WTC11 (cell line): Measurements from ENCODE around the gene FRMD4B. TPM values are rescaled to one million over a fixed set of nuclear protein-coding genes. Genes with fewer than 3 reads are reported as not detected.

Source experiments
- ATAC-seq: fragments of 200-7000 bp; cut with Tn5 transposase; 2 replicates; pipeline ENCODE4 v1.10.0; 2021; ENCODE audit warnings: mild to moderate bottlenecking, moderate library complexity
- CTCF ChIA-PET: fragments of 300-600 bp; sonication (Branson Sonifier 250); formaldehyde crosslinking; loops from one replicate; lab custom pipeline; 2021; ENCODE audit warnings: antibody characterized with exemption; lab: Charles Lee
- POLR2A ChIA-PET: fragments of 350-600 bp; sonication (Branson Sonifier 250); formaldehyde crosslinking; loops from one replicate; lab custom pipeline; 2021; ENCODE audit warnings: antibody characterized with exemption; lab: Charles Lee
- DNase-seq: peaks from one replicate; pipeline ENCODE4 v3.0.0; 2021; ENCODE audit warnings: low spot score
- H3K27ac Mint-ChIP-seq: 2 replicates; pipeline ENCODE4 v1.8.0; 2021; ENCODE audit warnings: mixed read lengths
- H3K27me3 Mint-ChIP-seq: 2 replicates; pipeline ENCODE4 v1.8.0; 2021; ENCODE audit warnings: low read depth, mild to moderate bottlenecking, moderate library complexity, mixed read lengths
- H3K36me3 Mint-ChIP-seq: 2 replicates; pipeline ENCODE4 v1.8.0; 2021; ENCODE audit warnings: mixed read lengths
- H3K4me1 Mint-ChIP-seq: 2 replicates; pipeline ENCODE4 v1.8.0; 2022; ENCODE audit warnings: mixed read lengths
- H3K4me3 Mint-ChIP-seq: 2 replicates; pipeline ENCODE4 v1.8.0; 2021; ENCODE audit warnings: mild to moderate bottlenecking, moderate library complexity, mixed read lengths
- H3K9me3 Mint-ChIP-seq: 2 replicates; pipeline ENCODE4 v1.8.0; 2021; ENCODE audit warnings: mixed read lengths
- EMX1 ChIP-seq: fragments of 250-450 bp; sonication (Bioruptor Pico); IDR thresholded peaks from 2 replicates; pipeline ENCODE4 v1.8.0; 2021; ENCODE audit warnings: mild to moderate bottlenecking
- FOXJ3 ChIP-seq: sonication (generic); formaldehyde crosslinking; IDR thresholded peaks from 2 replicates; pipeline ENCODE4 v1.9.0; 2021; ENCODE audit warnings: missing genetic modification reagents, mild to moderate bottlenecking, borderline replicate concordance
- GRHL2 ChIP-seq: fragments of 250-450 bp; sonication (Bioruptor Pico); IDR thresholded peaks from 2 replicates; pipeline ENCODE4 v1.8.0; 2022; ENCODE audit warnings: mild to moderate bottlenecking, moderate library complexity; ENCODE audit not compliant: insufficient replicate concordance, severe bottlenecking
- GTF2I ChIP-seq: fragments of 250-450 bp; sonication (Bioruptor Pico); conservative IDR thresholded peaks from 2 replicates; pipeline ENCODE4 v1.4.0; 2021; ENCODE audit warnings: mild to moderate bottlenecking
- KAT7 ChIP-seq: sonication (generic); formaldehyde crosslinking; IDR thresholded peaks from 2 replicates; pipeline ENCODE4 v1.8.1; 2023; ENCODE audit warnings: missing genetic modification reagents, mild to moderate bottlenecking, borderline replicate concordance
- NFATC4 ChIP-seq: fragments of 250-450 bp; sonication (Bioruptor Pico); IDR thresholded peaks from 2 replicates; pipeline ENCODE4 v1.9.0; 2021; ENCODE audit warnings: mild to moderate bottlenecking
- NFYB ChIP-seq: sonication (generic); formaldehyde crosslinking; conservative IDR thresholded peaks from 2 replicates; pipeline ENCODE4 v1.8.0; 2022; ENCODE audit warnings: low read depth, missing genetic modification reagents
- PRRX2 ChIP-seq: fragments of 250-450 bp; sonication (Bioruptor Pico); IDR thresholded peaks from 2 replicates; pipeline ENCODE4 v1.8.0; 2021; ENCODE audit warnings: mild to moderate bottlenecking
- SP1 ChIP-seq: sonication (generic); formaldehyde crosslinking; conservative IDR thresholded peaks from 2 replicates; pipeline ENCODE4 v1.8.1; 2022; ENCODE audit warnings: missing genetic modification reagents
- TEAD4 ChIP-seq: sonication (generic); formaldehyde crosslinking; IDR thresholded peaks from 2 replicates; pipeline ENCODE4 v1.8.0; 2022; ENCODE audit warnings: mild to moderate bottlenecking, missing genetic modification reagents
- TP53 ChIP-seq: sonication (generic); formaldehyde crosslinking; IDR thresholded peaks from 2 replicates; pipeline ENCODE4 v1.8.1; 2023; ENCODE audit warnings: mild to moderate bottlenecking, missing genetic modification reagents
- ZBTB43 ChIP-seq: sonication (generic); formaldehyde crosslinking; IDR thresholded peaks from 2 replicates; pipeline ENCODE4 v1.8.1; 2023; ENCODE audit warnings: mild to moderate bottlenecking, missing genetic modification reagents
- ZNF121 ChIP-seq: sonication (generic); formaldehyde crosslinking; IDR thresholded peaks from 2 replicates; pipeline ENCODE4 v1.8.0; 2023; ENCODE audit warnings: missing genetic modification reagents
- total RNA-seq: library from RNA; stranded (reverse); gene quantifications from 3 replicates; pipeline ENCODE4 v1.2.3, GENCODE V29; 2021
- TF ChIP-seq, protein P1 (sequence below): fragments of 250-450 bp; sonication (Bioruptor Pico); IDR thresholded peaks from 2 replicates; pipeline ENCODE4 v1.9.0; 2021; ENCODE audit warnings: mild to moderate bottlenecking, borderline replicate concordance
- TF ChIP-seq, protein P2 (sequence below): fragments of 200-600 bp; IDR thresholded peaks from 2 replicates; pipeline ENCODE4 v1.8.0; 2022; ENCODE audit warnings: antibody characterized with exemption

The FRMD4B gene
- total RNA-seq, 1 experiment from 2014 or later = 6.7 TPM

DNA sequence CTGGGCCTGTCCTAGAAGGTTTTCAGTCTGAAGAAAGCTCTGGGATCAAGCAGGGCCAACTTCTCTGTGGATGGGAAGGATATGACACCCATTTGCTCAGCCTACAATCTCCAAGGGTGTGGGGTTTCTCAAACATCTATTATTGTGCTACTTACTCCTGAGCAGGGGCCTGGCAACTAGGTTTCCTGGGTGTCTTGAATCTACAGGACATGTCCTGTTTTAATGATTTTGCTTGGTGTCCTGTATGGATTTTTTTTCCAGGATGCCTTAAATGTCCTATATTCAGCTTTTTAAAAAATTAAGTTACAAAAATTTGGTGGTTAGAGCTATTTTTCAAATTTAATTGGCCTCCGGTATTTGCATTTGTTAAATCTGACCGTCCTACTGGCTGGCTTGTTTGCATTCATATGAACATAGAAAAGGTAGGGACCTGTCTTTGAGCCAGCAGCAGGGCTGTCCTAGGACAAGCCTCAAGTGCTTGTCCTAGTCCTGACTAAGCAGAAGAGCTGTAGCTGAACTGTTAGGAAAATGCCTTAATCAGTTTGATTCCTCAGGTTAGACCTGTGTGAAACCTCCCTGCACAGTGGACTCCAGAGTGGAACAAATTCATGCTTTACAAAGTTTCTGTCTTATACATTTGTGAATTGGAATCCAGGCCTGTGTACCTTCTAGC, 223.4 kb downstream of the FRMD4B start (continued):
- TF ChIP-seq TP53 (CRISPR knock-in tag) = no peak
- no peak for TF ChIP-seq TEAD4
- TF ChIP-seq GRHL2 (CRISPR knock-in tag) = no peak
- no peak for TF ChIP-seq ZNF121 (CRISPR knock-in tag)
- TF ChIP-seq, protein P1, sequence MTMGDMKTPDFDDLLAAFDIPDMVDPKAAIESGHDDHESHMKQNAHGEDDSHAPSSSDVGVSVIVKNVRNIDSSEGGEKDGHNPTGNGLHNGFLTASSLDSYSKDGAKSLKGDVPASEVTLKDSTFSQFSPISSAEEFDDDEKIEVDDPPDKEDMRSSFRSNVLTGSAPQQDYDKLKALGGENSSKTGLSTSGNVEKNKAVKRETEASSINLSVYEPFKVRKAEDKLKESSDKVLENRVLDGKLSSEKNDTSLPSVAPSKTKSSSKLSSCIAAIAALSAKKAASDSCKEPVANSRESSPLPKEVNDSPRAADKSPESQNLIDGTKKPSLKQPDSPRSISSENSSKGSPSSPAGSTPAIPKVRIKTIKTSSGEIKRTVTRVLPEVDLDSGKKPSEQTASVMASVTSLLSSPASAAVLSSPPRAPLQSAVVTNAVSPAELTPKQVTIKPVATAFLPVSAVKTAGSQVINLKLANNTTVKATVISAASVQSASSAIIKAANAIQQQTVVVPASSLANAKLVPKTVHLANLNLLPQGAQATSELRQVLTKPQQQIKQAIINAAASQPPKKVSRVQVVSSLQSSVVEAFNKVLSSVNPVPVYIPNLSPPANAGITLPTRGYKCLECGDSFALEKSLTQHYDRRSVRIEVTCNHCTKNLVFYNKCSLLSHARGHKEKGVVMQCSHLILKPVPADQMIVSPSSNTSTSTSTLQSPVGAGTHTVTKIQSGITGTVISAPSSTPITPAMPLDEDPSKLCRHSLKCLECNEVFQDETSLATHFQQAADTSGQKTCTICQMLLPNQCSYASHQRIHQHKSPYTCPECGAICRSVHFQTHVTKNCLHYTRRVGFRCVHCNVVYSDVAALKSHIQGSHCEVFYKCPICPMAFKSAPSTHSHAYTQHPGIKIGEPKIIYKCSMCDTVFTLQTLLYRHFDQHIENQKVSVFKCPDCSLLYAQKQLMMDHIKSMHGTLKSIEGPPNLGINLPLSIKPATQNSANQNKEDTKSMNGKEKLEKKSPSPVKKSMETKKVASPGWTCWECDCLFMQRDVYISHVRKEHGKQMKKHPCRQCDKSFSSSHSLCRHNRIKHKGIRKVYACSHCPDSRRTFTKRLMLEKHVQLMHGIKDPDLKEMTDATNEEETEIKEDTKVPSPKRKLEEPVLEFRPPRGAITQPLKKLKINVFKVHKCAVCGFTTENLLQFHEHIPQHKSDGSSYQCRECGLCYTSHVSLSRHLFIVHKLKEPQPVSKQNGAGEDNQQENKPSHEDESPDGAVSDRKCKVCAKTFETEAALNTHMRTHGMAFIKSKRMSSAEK (CRISPR knock-in tag) = no peak
- TF ChIP-seq ZBTB43 (CRISPR knock-in tag) = no peak

DNA sequence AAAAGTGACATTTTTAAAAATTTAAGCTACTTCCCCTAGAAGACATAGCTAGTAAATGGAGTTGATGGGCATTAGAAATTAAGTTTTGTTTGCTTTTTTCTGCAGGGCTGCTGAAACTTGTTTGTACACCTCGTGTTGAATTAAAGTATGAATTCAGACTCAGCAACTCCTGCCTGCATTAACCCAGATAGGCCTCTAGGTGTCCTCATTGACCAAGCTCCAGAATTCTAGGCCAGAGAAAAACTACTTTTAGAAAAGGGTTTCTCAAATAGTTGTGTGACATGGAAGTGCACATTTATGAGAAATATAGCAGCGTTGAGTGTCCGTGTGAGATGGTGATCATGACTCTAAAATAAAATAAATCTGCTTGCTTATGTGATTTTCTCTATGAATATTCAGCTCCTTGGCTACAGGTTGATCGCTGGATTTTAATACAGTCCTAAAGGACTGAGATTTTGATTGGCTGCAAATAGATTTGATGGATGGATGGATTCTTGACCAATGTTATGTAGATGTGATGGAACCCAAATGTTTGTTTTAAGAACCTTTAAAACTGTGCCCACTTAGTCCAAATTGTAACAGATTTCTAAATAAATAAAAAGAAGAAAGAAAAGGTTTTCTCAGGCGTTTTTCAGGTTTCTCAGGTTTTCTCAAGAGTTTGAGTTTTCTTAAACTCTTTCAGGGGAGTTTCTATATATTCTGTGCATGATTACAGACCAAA, 224.1 kb downstream of the FRMD4B start:
- H3K36me3 Mint-ChIP-seq = no peaks in the 10 kb centered on the region
- no peaks in the 10 kb centered on the region for H3K9me3 Mint-ChIP-seq
- H3K27ac Mint-ChIP-seq = no peak overlapping the region
- H3K4me1 Mint-ChIP-seq = peaks cover 16% of the 10 kb centered on the region
- ChIA-PET CTCF (interaction anchor here (0.5 to 8.2 kb wide), 29 partner anchors 9 to 673 kb away, joined by 3 to 120 read pairs (median 4); no protein-coding TSS in a partner anchor), POLR2A (no interaction called here)
- DNase-seq = no peak
- TF ChIP-seq NFATC4 (CRISPR knock-in tag) (no peak), GTF2I (CRISPR knock-in tag) (no peak)
- TF ChIP-seq, protein P2, sequence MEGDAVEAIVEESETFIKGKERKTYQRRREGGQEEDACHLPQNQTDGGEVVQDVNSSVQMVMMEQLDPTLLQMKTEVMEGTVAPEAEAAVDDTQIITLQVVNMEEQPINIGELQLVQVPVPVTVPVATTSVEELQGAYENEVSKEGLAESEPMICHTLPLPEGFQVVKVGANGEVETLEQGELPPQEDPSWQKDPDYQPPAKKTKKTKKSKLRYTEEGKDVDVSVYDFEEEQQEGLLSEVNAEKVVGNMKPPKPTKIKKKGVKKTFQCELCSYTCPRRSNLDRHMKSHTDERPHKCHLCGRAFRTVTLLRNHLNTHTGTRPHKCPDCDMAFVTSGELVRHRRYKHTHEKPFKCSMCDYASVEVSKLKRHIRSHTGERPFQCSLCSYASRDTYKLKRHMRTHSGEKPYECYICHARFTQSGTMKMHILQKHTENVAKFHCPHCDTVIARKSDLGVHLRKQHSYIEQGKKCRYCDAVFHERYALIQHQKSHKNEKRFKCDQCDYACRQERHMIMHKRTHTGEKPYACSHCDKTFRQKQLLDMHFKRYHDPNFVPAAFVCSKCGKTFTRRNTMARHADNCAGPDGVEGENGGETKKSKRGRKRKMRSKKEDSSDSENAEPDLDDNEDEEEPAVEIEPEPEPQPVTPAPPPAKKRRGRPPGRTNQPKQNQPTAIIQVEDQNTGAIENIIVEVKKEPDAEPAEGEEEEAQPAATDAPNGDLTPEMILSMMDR = peak; percentile 67
- TF ChIP-seq, all 79 proteins: peak for 1
- Mint-ChIP-seq H3K4me3 (no peak overlapping the region), H3K27me3 (no peaks in the 10 kb centered on the region)
- ATAC-seq = peak; percentile 43

DNA sequence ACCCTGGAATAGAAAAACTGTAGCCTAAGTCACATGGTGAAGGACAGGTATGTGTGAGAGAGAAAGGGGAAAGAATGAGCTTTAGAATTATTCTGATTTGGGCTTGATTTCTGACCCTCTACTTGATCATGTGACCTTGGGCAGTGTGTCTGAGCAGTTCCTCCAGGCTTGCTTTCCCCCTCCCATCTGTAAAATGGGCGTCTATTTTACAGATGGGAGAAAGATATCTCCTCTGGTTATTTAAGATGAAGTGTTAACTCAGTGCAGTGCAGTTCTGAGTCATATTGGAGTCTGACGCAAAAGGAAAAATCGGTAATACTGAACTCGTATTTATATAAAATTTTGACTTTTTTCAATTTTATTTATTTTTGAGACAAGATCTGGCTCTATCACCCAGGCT, 225.4 kb downstream of the FRMD4B start:
- TF ChIP-seq, protein P2 = no peak
- TF ChIP-seq FOXJ3 (CRISPR knock-in tag) (no peak), NFATC4 (CRISPR knock-in tag) (no peak), PRRX2 (CRISPR knock-in tag) (no peak), SP1 (CRISPR knock-in tag) (no peak), KAT7 (CRISPR knock-in tag) (no peak), EMX1 (CRISPR knock-in tag) (no peak), NFYB (no peak)
- H3K9me3 Mint-ChIP-seq = no peaks in the 10 kb centered on the region
- no peak overlapping the region for H3K27ac Mint-ChIP-seq
- no peaks in the 10 kb centered on the region for H3K36me3 Mint-ChIP-seq
- no peak overlapping the region for H3K4me3 Mint-ChIP-seq
- H3K4me1 Mint-ChIP-seq = peaks cover 14% of the 10 kb centered on the region
- ATAC-seq (no peak), DNase-seq (no peak)
- ChIA-PET CTCF (interaction anchor here (1.1 to 8.2 kb wide), 10 partner anchors 16 to 264 kb away, joined by 3 to 120 read pairs (median 6); no protein-coding TSS in a partner anchor), POLR2A (no interaction called here)
- no peaks in the 10 kb centered on the region for H3K27me3 Mint-ChIP-seq
